A549 treated with Mapracorat at 1 μM for 4 hours (cell line): ENCODE measurements around the gene GTSF1L. TPM values are rescaled to one million over a fixed set of nuclear protein-coding genes. Genes with fewer than 3 reads are reported as not detected.

Experiments used
- total RNA-seq: library from RNA; stranded (reverse); fragments of 200-300 nt; extraction: Qiagen RNA extraction; gene quantifications from 5 replicates; pipeline ENCODE4 v1.2.3, GENCODE V29; 2022

The GTSF1L gene
- total RNA-seq, result not detected in 5 replicates

DNA sequence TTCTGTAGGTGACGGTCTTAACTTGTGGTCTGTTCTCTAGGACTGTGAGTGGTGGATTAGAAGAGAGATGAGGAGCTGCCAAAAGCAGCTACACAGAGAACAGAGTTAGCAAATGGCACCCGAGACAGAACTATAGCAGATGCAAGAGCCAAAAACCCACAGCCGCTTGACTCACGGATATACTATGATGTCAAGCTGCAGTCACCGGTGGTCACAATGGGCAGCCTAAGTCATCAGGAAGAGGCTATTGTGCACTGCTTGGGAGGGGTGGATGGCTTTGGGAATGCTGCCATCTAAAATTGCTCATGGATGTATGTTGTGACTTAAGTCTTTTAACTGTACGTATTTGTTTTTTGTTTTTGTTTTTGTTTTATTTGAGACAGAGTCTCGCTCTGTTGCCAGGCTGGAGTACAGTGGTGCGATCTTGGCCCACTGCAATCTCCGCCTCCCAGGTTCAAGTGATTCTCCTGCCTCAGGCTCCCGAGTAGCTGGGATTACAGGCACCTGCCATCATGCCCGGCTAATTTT lies at the start of gene GTSF1L:
TSS of gene GTSF1L (minus strand) at position 192 of the 528 bp plus-strand sequence. CDS start 308 bp downstream, outside the sequence.

Other genes starting within 250 kb of the GTSF1L start
- gene L3MBTL1, start 219.3 kb downstream of the GTSF1L start, total RNA-seq, result 0.67 to 1.9 TPM (median 1.1 TPM) in 5 replicates
- 6.7 to 8.7 TPM (median 7.0 TPM) in 5 replicates for gene SGK2, start 168.0 kb downstream of the GTSF1L start, total RNA-seq
- 26.8 to 32.8 TPM (median 30.1 TPM) in 5 replicates for gene IFT52, start 136.1 kb downstream of the GTSF1L start, total RNA-seq
- gene MYBL2, start 59.9 kb downstream of the GTSF1L start, total RNA-seq, result 74.9 to 80.7 TPM (median 79.3 TPM) in 5 replicates
- gene TOX2, start 187.8 kb upstream of the GTSF1L start, total RNA-seq, result 10.7 to 14.4 TPM (median 12.8 TPM) in 5 replicates